Body of pancreas (tissue), 4 donors: Measurements from ENCODE around the gene C16orf78.

Experiments
- CTCF ChIP-seq, 7 experiments: fragments of 450-650 bp in 4 of 7; fragments of 200-600 bp in 3 of 7; sonication (generic) in 3 of 7; IDR thresholded peaks; one replicate each; pipeline ENCODE4 v1.5.1; 2016 to 2019; ENCODE audit warnings: antibody characterized with exemption in 7 of 7
- POLR2A ChIP-seq, 3 donors: fragments of 450-650 bp; IDR thresholded peaks; one replicate each; pipeline ENCODE4 v1.6.1; 2016; ENCODE audit warnings: antibody characterized with exemption in 3 of 3, mild to moderate bottlenecking in 2 of 3

- TF ChIP-seq CTCF (IDR thresholded peaks at IDR 0.05) (no peak), POLR2A (IDR thresholded peaks at IDR 0.05) (no peak)
Measured at GRCh38 chr16:49355933-49356665, 17.5 kb upstream of the C16orf78 start.
